ENCODE measurements around the gene COPE. TPM values are rescaled to one million over a fixed set of nuclear protein-coding genes. Genes with fewer than 3 reads are reported as not detected.

COPE gene
- total RNA-seq, 1 donor from 2014 or later = 161 TPM

DNA sequence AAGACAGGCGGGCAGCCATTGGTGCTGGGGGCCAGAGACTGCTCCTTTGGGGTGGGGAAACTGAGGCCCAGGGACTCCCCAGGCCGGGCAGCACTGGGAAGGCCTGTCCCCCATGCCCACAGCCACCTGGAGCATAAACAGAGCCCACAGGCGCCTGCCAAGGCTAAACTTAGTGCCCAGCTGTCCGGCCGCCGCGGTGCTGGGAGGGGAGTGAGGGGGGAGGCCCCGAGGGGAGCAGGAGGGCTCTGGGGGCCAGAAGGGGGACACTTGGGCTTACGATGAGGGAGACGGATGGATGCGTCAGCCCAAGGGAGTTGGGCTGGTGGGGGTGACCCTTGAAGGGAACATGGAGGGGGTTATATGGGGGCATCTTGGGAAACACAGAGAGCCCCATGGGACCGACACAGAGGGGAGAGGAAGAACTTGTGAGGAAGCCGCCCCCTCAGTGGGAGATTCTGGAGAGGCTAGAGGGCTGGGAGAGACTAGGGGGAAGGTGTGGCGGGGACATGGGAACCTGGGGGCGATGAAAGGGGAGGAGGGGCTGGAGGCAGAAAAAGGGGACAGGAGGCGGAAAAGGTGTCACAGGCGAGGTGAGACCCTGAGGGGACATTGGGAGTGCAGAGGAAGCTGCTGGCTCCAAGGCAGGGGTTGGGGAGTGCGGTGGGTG lies 25.5 kb downstream of the COPE start:
- Mint-ChIP-seq H3K4me3 (peak overlapping the region; percentile 22), H3K9me3 (no peaks in the 10 kb centered on the region), H3K36me3 (no peaks in the 10 kb centered on the region), H3K27ac (no peak overlapping the region), H3K27me3 (ENCODE audit: low read depth) (peaks cover 8% of the 10 kb centered on the region), H3K4me1 (peaks cover 5% of the 10 kb centered on the region)
- TF ChIP-seq CTCF (IDR thresholded peaks at IDR 0.05; ENCODE audit: unreplicated experiment) = no peak
- no peak for DNase-seq (ENCODE audit: low spot score in 2 of 2, unreplicated experiment in 2 of 2)

- no peak overlapping the region for H3K4me3 Mint-ChIP-seq
Observed at GRCh38 chr19:18889949-18890745, 29.0 kb downstream of the COPE start.

DNA sequence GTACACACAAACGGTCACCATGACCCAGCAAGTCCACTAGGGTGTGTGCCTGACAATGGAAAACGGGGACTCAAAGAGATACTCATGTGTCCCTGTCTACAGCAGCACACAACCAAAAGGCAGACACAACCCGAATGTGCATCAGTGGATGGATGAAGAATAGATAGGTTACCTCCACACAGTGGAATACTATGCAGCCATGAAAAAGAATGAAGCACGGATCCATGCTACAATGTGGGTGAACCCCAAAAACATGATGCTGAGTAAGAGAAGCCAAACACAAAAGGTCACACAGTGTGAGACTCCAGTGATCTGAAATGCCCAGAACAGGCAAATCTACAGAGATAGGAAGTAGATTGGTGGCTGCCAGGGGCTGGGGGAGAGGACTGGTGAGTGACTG lies 32.2 kb downstream of the COPE start:
- Mint-ChIP-seq H3K27ac (no peak overlapping the region), H3K36me3 (peaks cover 15% of the 10 kb centered on the region), H3K9me3 (no peaks in the 10 kb centered on the region), H3K4me3 (no peak overlapping the region), H3K4me1 (no peaks in the 10 kb centered on the region), H3K27me3 (ENCODE audit: low read depth) (no peaks in the 10 kb centered on the region)
- no peak for TF ChIP-seq CTCF (IDR thresholded peaks at IDR 0.05; ENCODE audit: unreplicated experiment)
- no peak for DNase-seq (ENCODE audit: low spot score in 2 of 2, unreplicated experiment in 2 of 2)

More at GRCh38 chr19:18889949-18890745, 29.0 kb downstream of the COPE start:
- TF ChIP-seq CTCF (IDR thresholded peaks at IDR 0.05; ENCODE audit: unreplicated experiment) = no peak
- Mint-ChIP-seq H3K27ac (no peak overlapping the region), H3K27me3 (ENCODE audit: low read depth) (peaks cover 3% of the 10 kb centered on the region), H3K36me3 (peaks cover 9% of the 10 kb centered on the region), H3K9me3 (no peaks in the 10 kb centered on the region), H3K4me1 (peaks cover 3% of the 10 kb centered on the region)
- no peak for DNase-seq (ENCODE audit: low spot score in 2 of 2, unreplicated experiment in 2 of 2)

DNA sequence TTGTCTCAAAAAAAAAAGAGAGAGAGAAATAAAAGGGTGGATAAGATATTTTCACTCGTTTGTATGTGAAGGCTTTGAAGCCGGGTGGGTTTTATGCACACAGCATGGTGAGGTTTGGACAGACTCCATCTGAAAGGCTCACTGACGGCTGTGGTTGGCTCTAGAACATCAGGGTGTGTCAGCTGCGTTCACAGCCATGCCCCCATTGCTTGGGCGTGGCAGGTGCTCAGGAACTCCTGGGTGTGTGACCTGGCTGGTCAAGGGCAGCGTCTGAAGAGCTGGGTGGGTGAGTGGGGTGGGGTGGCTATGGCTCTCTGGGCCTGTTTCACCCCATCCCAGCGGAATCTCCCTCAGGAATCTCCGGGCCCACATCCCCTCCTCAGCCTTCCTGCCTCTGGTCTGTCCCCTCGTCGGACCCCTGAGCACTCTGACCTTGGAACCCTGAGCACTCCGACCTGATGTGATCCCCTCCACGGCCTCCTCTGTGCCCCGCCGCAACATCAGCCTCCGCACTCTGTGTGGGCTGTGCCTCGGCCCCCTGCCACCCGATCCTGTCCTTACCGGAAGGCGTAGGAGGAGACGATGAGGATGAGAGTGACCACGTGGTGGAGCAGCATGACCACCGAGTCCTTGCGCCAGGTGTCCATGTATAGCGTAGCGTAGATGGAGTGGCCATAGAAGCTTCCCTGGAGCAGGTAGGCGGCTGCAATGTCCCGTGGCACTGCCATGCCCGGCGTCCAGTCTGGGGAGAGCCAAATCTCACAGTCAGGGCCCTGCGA lies 35.5 kb downstream of the COPE start:
- Mint-ChIP-seq H3K4me3 (no peak overlapping the region), H3K4me1 (no peaks in the 10 kb centered on the region), H3K27ac (no peak overlapping the region), H3K9me3 (no peaks in the 10 kb centered on the region), H3K27me3 (ENCODE audit: low read depth) (no peaks in the 10 kb centered on the region), H3K36me3 (peaks cover 24% of the 10 kb centered on the region)
- TF ChIP-seq CTCF (IDR thresholded peaks at IDR 0.05; ENCODE audit: unreplicated experiment) = no peak
- DNase-seq (ENCODE audit: low spot score in 2 of 2, unreplicated experiment in 2 of 2) = no peak

DNA sequence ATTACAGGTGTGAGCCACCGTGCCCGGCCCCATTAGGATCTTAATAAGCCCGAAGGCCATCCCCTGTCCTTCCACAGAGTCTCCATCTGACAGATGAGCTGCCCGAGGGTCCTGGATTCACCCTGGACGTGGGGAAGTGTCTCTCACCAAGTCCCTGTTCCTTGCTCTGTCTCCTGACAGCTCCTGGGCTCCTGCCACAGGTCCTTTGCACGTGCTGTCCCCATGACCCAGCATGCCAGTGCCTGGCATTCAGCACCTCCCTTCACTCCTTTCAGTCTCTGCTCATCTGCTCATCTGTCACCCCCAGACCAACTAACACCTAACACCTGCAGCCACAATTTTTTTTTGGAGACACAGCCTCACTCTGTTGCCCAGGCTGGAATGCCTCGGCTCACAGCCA lies 37.7 kb downstream of the COPE start:
- H3K36me3 Mint-ChIP-seq = peaks cover 33% of the 10 kb centered on the region
- H3K4me1 Mint-ChIP-seq = no peaks in the 10 kb centered on the region
- H3K27me3 Mint-ChIP-seq (ENCODE audit: low read depth) = no peaks in the 10 kb centered on the region
- no peak overlapping the region for H3K4me3 Mint-ChIP-seq
- no peak for TF ChIP-seq CTCF (IDR thresholded peaks at IDR 0.05; ENCODE audit: unreplicated experiment)
- DNase-seq (ENCODE audit: low spot score in 2 of 2, unreplicated experiment in 2 of 2) = no peak
- peaks cover 10% of the 10 kb centered on the region for H3K9me3 Mint-ChIP-seq
- H3K27ac Mint-ChIP-seq = no peak overlapping the region
